ENCODE measurements around the gene PDX1.
A peak's percentile ranks its signal among the peaks of the same experiment; 100 is the strongest.

The PDX1 gene

GRCh38 chr13:27965740-27966640, 46.2 kb downstream of the PDX1 start:
- Histone ChIP-seq H3K4me3 (replicated peaks; ENCODE audit: insufficient read depth, low read length) (no peak overlapping the region), H3K27me3 (ENCODE audit: insufficient read depth, poor library complexity, severe bottlenecking) (peaks cover 92% of the 10 kb centered on the region)
- no peak for DNase-seq (ENCODE audit: low read depth in 1 of 2, low spot score in 1 of 2)

GRCh38 chr13:27966641-27967202, 46.9 kb downstream of the PDX1 start:
- H3K4me3 ChIP-seq (replicated peaks; ENCODE audit: insufficient read depth, low read length): no peak overlapping the region
- DNase-seq (ENCODE audit: low read depth in 1 of 2, low spot score in 1 of 2): no peak
- peaks cover 92% of the 10 kb centered on the region for H3K27me3 ChIP-seq (ENCODE audit: insufficient read depth, poor library complexity, severe bottlenecking)
- TF ChIP-seq REST (IDR thresholded peaks at IDR 0.05; ENCODE audit: insufficient replicate concordance, low read depth): no peak
- TF ChIP-seq SPI1 (IDR thresholded peaks at IDR 0.05; ENCODE audit: borderline replicate concordance, low read depth): no peak
- TF ChIP-seq POLR2AphosphoS5 (IDR thresholded peaks at IDR 0.05; ENCODE audit: low read depth): no peak
- TF ChIP-seq GABPA (IDR thresholded peaks at IDR 0.05; ENCODE audit: low read depth): no peak
- TF ChIP-seq CTCF (IDR thresholded peaks at IDR 0.05; ENCODE audit: insufficient read depth, low read length): no peak
- H3K27ac ChIP-seq (replicated peaks): no peak overlapping the region

More at GRCh38 chr13:27965740-27966640, 46.2 kb downstream of the PDX1 start:
- TF ChIP-seq POLR2AphosphoS5 (IDR thresholded peaks at IDR 0.05; ENCODE audit: low read depth) (no peak), SPI1 (IDR thresholded peaks at IDR 0.05; ENCODE audit: borderline replicate concordance, low read depth) (no peak)
- H3K27ac ChIP-seq (replicated peaks): no peak overlapping the region

- H3K27me3 ChIP-seq (ENCODE audit: insufficient read depth, poor library complexity, severe bottlenecking): peaks cover 92% of the 10 kb centered on the region
- peak in 1 of 2 experiments; percentile 56 for DNase-seq (ENCODE audit: low read depth in 1 of 2, low spot score in 1 of 2)
- TF ChIP-seq SPI1 (IDR thresholded peaks at IDR 0.05; ENCODE audit: borderline replicate concordance, low read depth) (peak; percentile 94), REST (IDR thresholded peaks at IDR 0.05; ENCODE audit: insufficient replicate concordance, low read depth) (no peak), GABPA (IDR thresholded peaks at IDR 0.05; ENCODE audit: low read depth) (0 out of 2 replicates have a peak, but pooled peaks have one; percentile 16), POLR2AphosphoS5 (IDR thresholded peaks at IDR 0.05; ENCODE audit: low read depth) (no peak), CTCF (IDR thresholded peaks at IDR 0.05; ENCODE audit: insufficient read depth, low read length) (no peak)
- no peak overlapping the region for H3K27ac ChIP-seq (replicated peaks)
- no peak overlapping the region for H3K4me3 ChIP-seq (replicated peaks; ENCODE audit: insufficient read depth, low read length)
Measured at GRCh38 chr13:27967203-27967735, 47.5 kb downstream of the PDX1 start.

- peaks cover 89% of the 10 kb centered on the region for H3K27me3 ChIP-seq (ENCODE audit: insufficient read depth, poor library complexity, severe bottlenecking)
- no peak overlapping the region for H3K27ac ChIP-seq (replicated peaks)
- TF ChIP-seq CTCF (IDR thresholded peaks at IDR 0.05; ENCODE audit: insufficient read depth, low read length) (no peak), SPI1 (IDR thresholded peaks at IDR 0.05; ENCODE audit: borderline replicate concordance, low read depth) (no peak), REST (IDR thresholded peaks at IDR 0.05; ENCODE audit: insufficient replicate concordance, low read depth) (no peak), POLR2AphosphoS5 (IDR thresholded peaks at IDR 0.05; ENCODE audit: low read depth) (no peak), GABPA (IDR thresholded peaks at IDR 0.05; ENCODE audit: low read depth) (no peak)
Measured at GRCh38 chr13:27967736-27968315, 48.0 kb downstream of the PDX1 start.

More at GRCh38 chr13:27967736-27968315, 48.0 kb downstream of the PDX1 start:
- H3K4me3 ChIP-seq (replicated peaks; ENCODE audit: insufficient read depth, low read length): peak overlapping the region; percentile 32
- no peak for DNase-seq (ENCODE audit: low read depth in 1 of 2, low spot score in 1 of 2)

All from HL-60 (cell line).